Measurements from ENCODE around the gene ABCA6. TPM values are rescaled to one million over a fixed set of nuclear protein-coding genes. Genes with fewer than 3 reads are reported as not detected.
A peak's percentile ranks its signal among the peaks of the same experiment; 100 is the strongest.

The ABCA6 gene
- total and polyA plus RNA-seq, 2 of the 13 experiments (the other 11 are each of a cell fraction or from before 2014, with no cell fraction given): 0.05 to 0.11 TPM

GRCh38 chr17:69047368-69048263 is 94.1 kb downstream of the ABCA6 start (continued):
- TF ChIP-seq PRDM4 (CRISPR knock-in tag; IDR thresholded peaks at IDR 0.05; ENCODE audit: borderline replicate concordance): 0 out of 2 replicates have a peak, but pooled peaks have one; percentile 63
- TF ChIP-seq JUN (CRISPR knock-in tag; IDR thresholded peaks at IDR 0.05): peak; percentile 96
- peak; percentile 99 for TF ChIP-seq ISL2 (CRISPR knock-in tag; IDR thresholded peaks at IDR 0.05)
- peak; percentile 86 for TF ChIP-seq BRD4 (CRISPR knock-in tag; IDR thresholded peaks at IDR 0.05)
- TF ChIP-seq SNAPC4 (CRISPR knock-in tag; IDR thresholded peaks at IDR 0.05): peak; percentile 88
- TF ChIP-seq DMTF1 (CRISPR knock-in tag; IDR thresholded peaks at IDR 0.05): no peak
- TF ChIP-seq ZNF121 (CRISPR knock-in tag; IDR thresholded peaks at IDR 0.05): peak; percentile 48; the same call in 1 of the 2 replicates
- no peak for TF ChIP-seq NFE2 (CRISPR knock-in tag; IDR thresholded peaks at IDR 0.05)
- 0 out of 2 replicates have a peak, but pooled peaks have one; percentile 64 for TF ChIP-seq RORA (CRISPR knock-in tag; IDR thresholded peaks at IDR 0.05)
- TF ChIP-seq ZFAT (CRISPR knock-in tag; conservative IDR thresholded peaks at IDR 0.05): no peak
- peak; percentile 94 for TF ChIP-seq FOXA3 (CRISPR knock-in tag; IDR thresholded peaks at IDR 0.05)
- peak; percentile 50 for TF ChIP-seq ZNF883 (CRISPR knock-in tag; IDR thresholded peaks at IDR 0.05; ENCODE audit: not compliant biosample characterization)
- TF ChIP-seq REL (CRISPR knock-in tag; conservative IDR thresholded peaks at IDR 0.05): peak; percentile 54; the same call in 1 of the 2 replicates
- TF ChIP-seq ZFP36L1 (CRISPR knock-in tag; IDR thresholded peaks at IDR 0.05): no peak
- no peak; the same call in none of the 2 replicates for TF ChIP-seq KDM4B (CRISPR knock-in tag; IDR thresholded peaks at IDR 0.05)
- TF ChIP-seq ZNF782 (CRISPR knock-in tag; IDR thresholded peaks at IDR 0.05; ENCODE audit: borderline replicate concordance): no peak
- TF ChIP-seq GTF3A (CRISPR knock-in tag; conservative IDR thresholded peaks at IDR 0.05): no peak

Data from HepG2 (cell line).